OCI-LY3 (cell line): ENCODE results near the gene ANO8.

Experiments used
- CTCF ChIP-seq: fragments of 200-600, 300-600 bp; sonication (generic); IDR thresholded peaks from 2 replicates; pipeline ENCODE4 v1.5.1; 2014; ENCODE audit warnings: antibody characterized with exemption, low read length, low read depth
- EZH2phosphoT487 ChIP-seq: fragments of 200-600 bp; shearing (Covaris generic); IDR thresholded peaks from 2 replicates; pipeline ENCODE4 v1.6.1; 2018; ENCODE audit warnings: antibody characterized with exemption, mixed run types, low read depth

DNA sequence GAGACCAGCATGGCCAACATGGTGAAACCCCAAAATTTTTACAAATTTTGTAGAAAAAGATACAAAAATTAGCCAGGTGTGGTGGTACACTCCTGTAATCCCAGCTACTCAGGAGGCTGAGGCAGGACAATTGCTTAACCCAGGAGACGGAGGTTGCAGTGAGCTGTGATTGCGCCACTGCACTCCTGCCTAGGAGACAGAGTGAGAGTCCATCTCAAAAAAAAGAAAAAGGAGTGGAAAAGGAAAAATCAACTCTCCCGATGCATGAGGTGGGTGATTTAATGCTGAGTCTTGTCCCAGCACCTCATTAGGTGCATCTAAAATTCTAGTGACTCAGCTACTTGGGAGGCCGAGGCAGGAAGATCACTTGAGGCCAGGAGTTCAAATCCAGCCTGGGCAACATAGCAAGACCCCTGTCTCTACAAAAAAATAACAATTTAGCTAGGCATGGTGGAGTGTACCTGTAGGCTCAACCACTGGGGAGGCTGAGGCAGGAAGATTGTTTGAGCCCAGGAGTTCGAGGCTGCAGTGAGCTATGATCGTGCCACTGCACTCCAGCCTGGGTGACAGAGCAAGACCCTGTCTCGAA lies 22.5 kb upstream of the ANO8 start:
- TF ChIP-seq CTCF (no peak), EZH2phosphoT487 (no peak)
